AG04449 (cell line): ENCODE results near the gene ABCC10.
"Not testable (repeated sequence)": the region's sequence is repeated elsewhere in the genome, so short reads cannot be mapped to it uniquely, and the experiment has no call there.

ENCODE experiments used
- CTCF ChIA-PET: fragments of 350-600 bp; formaldehyde crosslinking; extraction: SDS; loops from one replicate; lab custom pipeline; 2021; ENCODE audit warnings: antibody characterized with exemption; lab: Yijun Ruan, JAX
- POLR2A ChIA-PET: fragments of 400-600, 350-600 bp; formaldehyde crosslinking; extraction: SDS; loops from one replicate; lab custom pipeline; 2020; ENCODE audit warnings: antibody characterized with exemption, inconsistent platforms; lab: Yijun Ruan, JAX
- DNase-seq: peaks from one replicate; pipeline ENCODE4 v3.0.0-alpha.2; 2010; ENCODE audit warnings: low read depth, low spot score
- H3K4me3 ChIP-seq: 2 replicates; pipeline ENCODE4 v1.5.1; 2011; ENCODE audit warnings: low read depth, mild to moderate bottlenecking, control low read depth, low read length
- CTCF ChIP-seq: IDR thresholded peaks from one replicate; pipeline ENCODE4 v1.5.1; 2011; ENCODE audit warnings: mild to moderate bottlenecking, moderate library complexity, low read length, control low read depth, inconsistent platforms; ENCODE audit not compliant: insufficient read depth; ENCODE audit errors: missing control alignments

The ABCC10 gene

GRCh38 chr6:43421831-43422230, 5.5 kb upstream of the ABCC10 start:
- no peak overlapping the region for H3K4me3 ChIP-seq
- TF ChIP-seq CTCF: no peak
- DNase-seq: no peak
- ChIA-PET POLR2A (interaction anchor here (0.6 kb wide), 1 partner anchor 163 kb away, joined by 3 read pairs; no protein-coding TSS in a partner anchor), CTCF (no interaction called here)

- POLR2A ChIA-PET, DNase-seq, CTCF ChIA-PET, H3K4me3 ChIP-seq: not testable (repeated sequence)
Observed at GRCh38 chr6:43425083-43425482, 2.3 kb upstream of the ABCC10 start.

- no peak for DNase-seq
- peak overlapping the region; percentile 96 for H3K4me3 ChIP-seq
- TF ChIP-seq CTCF: no peak
- POLR2A ChIA-PET: interaction anchor here (0.7 to 1.5 kb wide), 7 partner anchors 11 to 342 kb away, joined by 3 to 8 read pairs (median 3); partner anchors contain the start of gene ZNF318
- CTCF ChIA-PET: interaction anchor here (0.6 to 2.4 kb wide), 10 partner anchors 9 to 159 kb away, joined by 3 to 16 read pairs (median 4); no protein-coding TSS in a partner anchor
Observed at GRCh38 chr6:43426928-43427405, 374 bp upstream of the ABCC10 start.

- no peak for DNase-seq
- ChIA-PET CTCF (interaction anchor here (0.9 to 2.4 kb wide), 7 partner anchors 10 to 79 kb away, joined by 3 to 16 read pairs (median 5); no protein-coding TSS in a partner anchor), POLR2A (interaction anchor here (1.1 to 1.5 kb wide), 2 partner anchors 11 to 59 kb away, joined by 3 to 8 read pairs; partner anchors contain the start of gene ZNF318)
- no peak for TF ChIP-seq CTCF
- H3K4me3 ChIP-seq: peak overlapping the region; percentile 96
Observed at GRCh38 chr6:43428112-43428570, 800 bp downstream of the ABCC10 start.

- POLR2A ChIA-PET: no interaction called here
- CTCF ChIA-PET: interaction anchor here (0.9 to 2.4 kb wide), 4 partner anchors 10 to 78 kb away, joined by 3 to 16 read pairs (median 4); no protein-coding TSS in a partner anchor
Observed at GRCh38 chr6:43428874-43429273, 1.5 kb downstream of the ABCC10 start.

More at GRCh38 chr6:43428874-43429273, 1.5 kb downstream of the ABCC10 start:
- peak overlapping the region; percentile 96 for H3K4me3 ChIP-seq
- TF ChIP-seq CTCF: no peak
- no peak for DNase-seq
